Measurements from ENCODE around the gene SUMO4.

- TF ChIP-seq POU6F1 (CRISPR knock-in tag; IDR thresholded peaks at IDR 0.05; ENCODE audit: borderline replicate concordance, low read depth) (no peak), ZFP3 (CRISPR knock-in tag; IDR thresholded peaks at IDR 0.05) (no peak)
Observed at GRCh38 chr6:149385998-149386646, 13.9 kb upstream of the SUMO4 start.

All from SK-N-SH treated with all-trans-retinoic acid at 6 μM for 48 hours (cell line).